Measurements from ENCODE around the gene STX10.

STX10 gene

DNA sequence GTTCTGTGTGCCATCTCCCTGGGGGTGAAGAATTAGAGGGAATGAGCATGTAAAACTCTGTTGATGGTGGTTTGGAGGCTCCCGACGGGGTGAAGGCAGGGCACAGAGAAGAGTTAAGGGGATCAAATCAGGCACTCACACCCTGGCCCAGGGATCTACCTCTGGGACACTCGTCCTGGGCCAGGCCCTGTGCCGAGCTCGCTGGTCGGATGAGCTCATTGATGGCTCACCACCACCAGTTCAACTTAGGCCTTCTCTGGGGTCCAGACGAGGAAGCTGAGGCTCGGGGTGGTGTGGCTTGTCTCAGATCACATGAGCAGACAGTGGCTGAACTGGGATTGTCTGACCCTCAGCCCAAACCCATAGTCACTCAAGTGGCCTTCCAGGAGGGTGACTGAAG is 30.5 kb downstream of the STX10 start:
- DNase-seq (ENCODE audit: low read depth) = no peak

- no peak for DNase-seq (ENCODE audit: low read depth)
Observed at GRCh38 chr19:13118424-13119193, 31.6 kb downstream of the STX10 start.

- DNase-seq (ENCODE audit: low read depth) = peak; percentile 86
Observed at GRCh38 chr19:13117772-13118423, 32.3 kb downstream of the STX10 start, which contains the start of gene NACC1. NACC1 (plus strand) TSS chr19:13118264; CDS start chr19:13135208, 16,944 bp downstream.

DNA sequence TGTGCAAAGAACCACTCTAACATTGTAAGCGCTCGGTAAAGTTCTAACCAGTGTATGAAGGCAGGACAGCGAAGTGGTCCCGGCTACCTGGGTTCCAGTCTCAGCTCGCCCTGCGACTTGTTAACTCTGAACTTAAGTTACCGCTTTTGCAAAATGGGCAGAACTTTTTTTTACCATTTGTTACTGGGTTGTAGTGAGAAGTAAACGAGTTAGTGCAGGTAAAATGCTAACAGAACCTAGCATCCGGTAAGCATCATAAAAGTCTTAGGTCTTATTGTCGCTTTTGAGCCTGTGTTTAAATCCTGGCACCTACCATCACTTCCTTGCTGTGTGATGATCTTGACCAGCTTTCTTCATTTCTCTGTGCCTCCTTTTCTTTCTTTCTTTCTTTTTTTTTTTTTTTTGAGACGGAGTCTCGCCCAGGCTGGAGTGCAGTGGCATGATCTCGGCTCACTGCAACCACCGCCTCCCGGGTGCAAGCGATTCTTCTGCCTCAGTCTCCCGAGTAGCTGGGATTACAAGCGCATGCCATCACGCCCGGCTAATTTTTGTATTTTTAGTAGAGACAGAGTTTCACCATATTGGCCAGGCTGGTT is 32.9 kb downstream of the STX10 start:
- no peak for DNase-seq (ENCODE audit: low read depth)

GRCh38 chr19:13116282-13117175 is 33.6 kb downstream of the STX10 start, which contains the start of gene TRMT1:
TRMT1 (minus strand) TSS chr19:13116740; CDS start chr19:13116399, 341 bp downstream.
- peak; percentile 88 for DNase-seq (ENCODE audit: low read depth)

- DNase-seq (ENCODE audit: low read depth) = no peak
Observed at GRCh38 chr19:13115936-13116281, 34.3 kb downstream of the STX10 start.

DNA sequence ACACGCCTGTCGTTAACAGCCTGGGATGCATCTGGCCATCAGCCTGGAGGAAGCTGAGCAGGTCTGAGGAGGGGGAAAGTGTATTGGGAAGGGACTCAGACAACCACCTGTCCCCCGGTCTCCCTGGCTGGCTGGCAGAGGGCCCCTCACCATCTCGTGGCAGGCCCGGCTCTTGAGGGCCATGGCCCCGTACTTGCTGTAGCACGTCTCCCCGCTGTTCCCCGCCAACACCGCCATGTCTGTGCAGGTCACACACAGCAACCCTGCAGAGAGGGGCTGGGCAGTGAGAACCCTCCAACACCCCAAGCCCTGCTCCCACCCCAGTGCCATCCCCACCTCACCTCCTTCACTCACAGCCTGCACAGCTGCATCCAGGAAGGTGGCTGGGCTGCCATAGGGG is 37.6 kb downstream of the STX10 start:
- DNase-seq (ENCODE audit: low read depth) = no peak

DNA sequence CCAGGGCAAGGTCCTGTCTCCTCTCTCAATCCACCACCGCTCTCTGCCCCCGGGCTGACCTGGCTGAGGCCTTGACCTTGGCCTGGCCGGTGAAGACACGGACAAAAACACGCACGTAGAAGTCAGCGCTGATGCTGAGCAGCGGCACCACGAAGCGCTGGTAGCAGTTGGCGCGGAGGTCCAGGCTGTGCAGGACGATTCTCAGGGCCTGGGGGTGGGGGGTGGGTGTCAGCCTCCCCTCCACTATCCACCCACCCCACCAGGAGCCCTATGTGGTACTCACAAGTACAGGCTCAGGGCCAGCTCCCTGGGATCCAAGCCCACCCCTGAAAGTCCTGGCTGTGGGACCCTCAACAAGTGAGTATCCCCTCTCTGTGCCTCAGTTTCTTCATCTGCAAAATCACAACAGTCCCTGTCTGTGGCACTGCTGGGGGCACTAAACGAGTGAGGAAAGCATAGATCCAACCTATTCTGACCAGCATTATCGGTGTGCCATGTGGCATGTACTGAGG is 40.0 kb downstream of the STX10 start:
- DNase-seq (ENCODE audit: low read depth) = no peak

- no peak for DNase-seq (ENCODE audit: low read depth)
Observed at GRCh38 chr19:13109361-13110098, 40.6 kb downstream of the STX10 start.

DNA sequence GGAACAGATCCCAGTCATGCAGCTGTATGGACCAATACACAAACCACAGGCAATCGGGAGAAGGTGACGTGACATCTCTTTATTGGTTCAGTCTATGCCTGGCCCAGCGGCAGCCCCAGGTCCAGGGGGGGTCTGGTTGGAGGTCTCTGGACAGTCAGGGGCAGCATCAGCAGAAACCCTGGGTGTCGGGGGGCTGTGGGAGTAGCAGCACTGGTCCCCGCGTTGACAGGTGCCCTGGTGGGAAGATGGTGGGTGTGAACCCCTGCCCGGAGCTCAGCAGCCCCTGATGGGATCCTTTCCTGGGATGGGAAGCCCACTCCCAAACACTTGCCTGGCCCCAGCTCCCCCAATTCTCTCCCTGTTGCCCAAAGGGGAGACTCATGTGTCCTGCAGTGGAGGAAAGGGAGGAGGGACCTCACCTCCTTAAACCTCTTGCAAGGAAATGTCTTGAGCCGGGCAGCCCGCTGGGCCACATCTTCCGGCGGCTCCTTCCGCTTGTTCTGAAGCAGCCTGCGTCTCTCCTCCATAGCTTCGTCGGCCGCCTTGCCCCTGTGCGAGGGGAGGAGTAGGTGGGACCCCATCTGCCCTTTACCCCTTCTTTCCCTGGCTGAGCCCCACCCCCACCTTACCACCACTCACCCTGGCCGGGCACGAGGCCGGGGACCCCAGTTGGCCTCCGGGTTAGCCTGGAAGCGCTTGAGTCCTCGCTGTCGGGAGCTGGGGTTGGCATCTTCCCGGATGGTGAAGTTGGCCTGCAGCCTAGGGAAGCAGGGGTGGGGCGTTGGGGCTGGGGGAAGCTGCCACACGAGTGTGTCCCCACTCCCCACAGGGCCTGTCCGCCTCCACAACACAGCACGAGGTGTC is 45.1 kb downstream of the STX10 start:
- DNase-seq (ENCODE audit: low read depth) = no peak

DNA sequence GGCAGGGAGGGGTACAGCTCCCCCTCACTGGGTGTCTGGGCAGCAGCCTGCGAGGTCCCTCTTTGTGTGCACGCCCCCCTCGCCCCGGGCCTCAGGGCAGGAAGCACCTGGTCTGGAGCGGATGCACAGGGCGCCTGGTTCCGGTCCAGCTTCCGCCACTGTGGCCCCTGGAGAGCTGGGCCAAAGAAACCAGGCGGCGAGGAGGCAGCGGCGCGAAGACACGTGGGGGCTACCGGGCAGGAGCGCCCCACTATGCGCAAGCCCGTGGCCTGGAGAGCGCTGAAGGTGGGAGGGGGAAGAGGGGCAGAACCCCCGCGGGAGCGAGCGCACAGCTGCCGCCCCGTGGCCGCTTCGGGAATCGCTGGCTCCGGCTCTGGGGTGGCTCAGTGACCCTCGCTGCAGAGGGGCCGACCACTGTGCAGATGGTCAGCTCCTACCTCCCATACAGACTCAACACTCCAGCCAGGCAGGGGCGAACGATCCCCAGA is 45.8 kb downstream of the STX10 start:
- DNase-seq (ENCODE audit: low read depth) = peak; percentile 59

DNA sequence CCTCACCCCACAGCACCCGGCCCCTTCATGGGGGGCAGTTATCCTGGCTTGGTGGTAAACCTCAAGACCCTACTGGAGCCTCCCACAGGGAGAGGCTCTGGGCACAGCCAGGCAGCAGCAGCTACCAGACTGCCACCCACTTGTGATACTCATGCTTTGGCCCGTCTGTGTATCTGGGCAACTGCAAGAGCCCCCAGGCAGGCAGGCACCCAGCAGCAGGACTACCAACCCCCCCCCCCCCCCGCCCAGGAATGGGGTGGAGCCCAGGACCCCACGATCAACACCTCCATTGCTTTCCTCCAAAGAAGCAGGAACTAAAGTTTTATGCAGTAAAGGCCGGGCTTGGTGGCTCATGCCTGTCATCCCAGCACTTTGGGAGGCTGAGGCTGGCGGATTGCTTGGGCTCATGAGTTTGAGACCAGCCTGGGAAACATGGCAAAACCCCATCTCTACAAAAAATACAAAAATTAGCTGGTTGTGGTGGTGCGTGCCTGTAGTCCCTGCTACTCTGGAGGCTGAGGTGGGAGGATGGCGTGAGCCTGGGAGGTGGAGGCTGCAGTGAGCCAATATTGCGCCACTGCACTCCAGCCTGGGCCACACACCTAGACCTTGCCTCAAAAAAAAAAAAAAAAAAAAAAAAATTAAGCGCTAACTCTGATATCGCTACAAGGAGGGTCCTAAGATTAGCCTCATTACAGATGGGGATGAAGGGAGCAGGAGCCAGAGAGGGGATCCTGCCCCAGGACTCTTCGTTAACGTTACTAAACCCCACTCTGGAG is 46.4 kb downstream of the STX10 start:
- DNase-seq (ENCODE audit: low read depth) = no peak

GRCh38 chr19:13102666-13103580 is 47.3 kb downstream of the STX10 start, which contains the start of gene LYL1:
LYL1 (minus strand) TSS chr19:13102858; CDS start chr19:13101171, 1,687 bp downstream.
- DNase-seq (ENCODE audit: low read depth) = no peak

DNA sequence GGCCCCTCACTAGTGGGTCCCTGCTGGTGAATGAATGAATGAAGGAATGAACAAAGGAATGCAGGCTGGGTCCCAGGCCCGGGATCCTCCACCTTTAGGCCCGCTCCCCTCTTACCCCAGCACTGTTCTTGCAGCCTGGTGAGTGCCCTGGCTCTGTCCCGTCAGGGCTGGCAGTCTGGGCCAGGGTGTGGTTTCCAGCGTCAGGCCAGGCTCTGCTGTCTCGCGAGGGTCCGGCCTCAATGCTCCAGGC is 47.8 kb downstream of the STX10 start:
- no peak for DNase-seq (ENCODE audit: low read depth)

DNA sequence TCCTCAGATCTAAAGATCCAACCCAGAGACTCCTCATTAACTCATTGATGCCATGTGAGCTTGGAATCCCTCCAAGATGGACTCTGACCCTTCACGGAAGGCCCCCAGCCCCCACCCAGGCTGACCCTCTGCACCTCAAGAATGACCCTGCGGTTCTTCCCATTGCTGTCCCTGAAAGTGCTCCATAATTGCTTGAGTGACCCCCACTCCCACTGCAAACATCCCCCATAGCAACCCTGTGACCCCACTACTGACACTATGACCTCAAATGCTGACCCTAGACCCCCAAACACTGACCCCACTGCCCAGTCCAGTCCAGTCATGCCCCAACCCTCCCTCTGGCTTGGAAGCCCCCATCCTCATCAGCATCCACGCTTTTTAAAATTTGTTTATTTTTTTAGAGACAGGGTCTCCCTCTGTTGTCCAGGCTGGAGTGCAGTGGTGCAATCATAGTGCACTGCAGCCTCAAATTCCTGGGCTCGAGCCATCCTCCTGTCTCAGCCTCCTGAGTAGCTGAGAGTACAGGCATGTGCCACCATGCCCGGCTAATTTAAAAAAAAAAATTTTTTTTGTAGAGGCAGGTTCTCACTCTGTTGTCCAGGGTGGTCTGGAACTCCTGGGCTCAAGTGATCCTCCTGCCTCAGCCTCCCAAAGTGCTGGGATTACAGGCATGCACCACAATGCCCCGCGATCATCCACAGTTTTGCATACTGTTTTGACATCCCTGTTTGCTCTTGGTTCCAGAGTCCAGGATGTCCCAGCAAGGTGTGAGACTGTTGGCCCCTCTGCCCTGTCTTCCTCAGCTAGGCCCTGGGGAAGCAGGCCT is 48.4 kb downstream of the STX10 start:
- no peak for DNase-seq (ENCODE audit: low read depth)

DNA sequence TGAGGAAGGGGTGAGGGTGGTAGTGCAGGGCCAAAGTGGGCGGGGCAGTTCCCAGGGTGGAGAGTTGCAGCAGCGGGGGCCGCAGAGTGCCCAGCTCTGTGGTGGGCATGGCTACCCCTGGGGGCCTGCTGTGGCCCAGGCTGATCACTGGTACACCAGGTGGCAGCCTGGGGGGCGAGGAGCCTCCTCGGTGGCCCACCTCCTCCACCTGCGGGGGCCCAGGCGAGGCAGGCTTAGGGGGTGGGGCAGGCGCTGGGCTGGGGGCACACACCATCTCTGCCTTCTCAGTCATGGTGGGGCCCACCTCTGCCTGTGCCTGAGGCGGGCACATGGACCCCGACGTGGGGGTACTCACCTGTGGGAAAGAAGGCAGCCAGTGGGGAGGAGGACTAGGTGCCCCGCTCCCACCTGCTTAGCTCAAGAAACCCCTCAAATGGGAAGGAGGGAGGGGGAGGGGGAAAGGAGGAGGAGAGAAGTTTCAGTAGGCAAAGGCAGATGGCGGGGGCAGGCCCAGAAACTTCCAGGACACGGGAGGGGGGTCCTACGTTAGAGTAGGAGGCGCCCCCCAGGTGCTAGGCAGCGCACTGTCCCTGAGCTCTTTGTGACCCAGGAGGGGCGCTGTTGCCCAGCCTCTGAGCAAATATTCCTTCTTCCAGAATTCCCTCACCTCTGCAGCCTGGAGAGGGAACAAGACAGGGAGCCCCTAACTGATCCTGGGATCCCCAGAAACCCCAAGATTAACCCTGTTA is 49.2 kb downstream of the STX10 start:
- DNase-seq (ENCODE audit: low read depth) = no peak
